H7 (cell line): ENCODE results near the gene NEMP1. TPM values are rescaled to one million over a fixed set of nuclear protein-coding genes. Genes with fewer than 3 reads are reported as not detected.
A peak's percentile ranks its signal among the peaks of the same experiment; 100 is the strongest.

Experiments used
- DNase-seq: peaks from one replicate; pipeline ENCODE4 v3.0.0; 2012
- H3K27me3 ChIP-seq: 2 replicates; pipeline ENCODE4 v1.6.0; 2011; ENCODE audit warnings: mild to moderate bottlenecking, low read length; ENCODE audit not compliant: control insufficient read depth, insufficient read depth
- H3K36me3 ChIP-seq: replicated peaks from 2 replicates; pipeline ENCODE4 v1.5.1; 2011; ENCODE audit warnings: low read length; ENCODE audit not compliant: control insufficient read depth, insufficient read depth
- H3K4me3 ChIP-seq: 2 replicates; pipeline ENCODE4 v1.5.1; 2011; ENCODE audit warnings: low read depth, mild to moderate bottlenecking, control low read depth, low read length, moderate library complexity; ENCODE audit not compliant: insufficient read depth
- total RNA-seq: library from RNA; depleted of rRNA; stranded (reverse); fragments of >200 nt; shearing (Covaris generic); gene quantifications from 2 replicates; pipeline ENCODE4 v1.2.3, GENCODE V29; 2014

NEMP1 gene
- total RNA-seq, 1 experiment from 2014 or later, result 22.6 TPM

DNA sequence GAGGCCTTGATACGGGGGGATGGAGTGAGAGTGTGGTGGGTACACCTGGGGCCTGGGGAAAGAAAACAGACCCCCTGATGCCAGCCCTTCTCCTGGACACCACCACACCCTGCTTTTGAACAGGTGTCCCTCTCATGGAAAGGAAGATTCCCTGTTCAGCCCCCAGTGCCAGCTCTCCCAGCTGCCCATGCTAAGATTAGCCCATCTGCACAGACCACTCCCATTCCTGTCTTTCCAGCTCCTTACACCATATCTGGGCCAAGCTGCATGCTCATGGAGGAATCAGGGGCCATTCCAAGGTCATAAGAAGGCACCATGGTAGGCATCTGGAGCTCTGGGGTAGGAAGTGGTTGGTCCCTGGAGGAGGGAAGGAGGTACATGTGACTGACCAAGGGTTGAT, 20.0 kb upstream of the NEMP1 start:
- no peaks in the 10 kb centered on the region for H3K27me3 ChIP-seq
- H3K36me3 ChIP-seq, result peaks cover 16% of the 10 kb centered on the region
- no peak overlapping the region for H3K4me3 ChIP-seq
- no peak for DNase-seq

GRCh38 chr12:57097554-57097835, 18.9 kb upstream of the NEMP1 start:
- no peak overlapping the region for H3K4me3 ChIP-seq
- DNase-seq, result no peak
- no peaks in the 10 kb centered on the region for H3K27me3 ChIP-seq
- H3K36me3 ChIP-seq, result peaks cover 16% of the 10 kb centered on the region

GRCh38 chr12:57096748-57097553, 18.4 kb upstream of the NEMP1 start:
- Histone ChIP-seq H3K27me3 (no peaks in the 10 kb centered on the region), H3K36me3 (peaks cover 20% of the 10 kb centered on the region), H3K4me3 (no peak overlapping the region)
- DNase-seq, result peak; percentile 24

- H3K27me3 ChIP-seq, result no peaks in the 10 kb centered on the region
- peaks cover 20% of the 10 kb centered on the region for H3K36me3 ChIP-seq
- no peak overlapping the region for H3K4me3 ChIP-seq
- peak; percentile 46 for DNase-seq
Observed at GRCh38 chr12:57096099-57096572, 17.5 kb upstream of the NEMP1 start.

DNA sequence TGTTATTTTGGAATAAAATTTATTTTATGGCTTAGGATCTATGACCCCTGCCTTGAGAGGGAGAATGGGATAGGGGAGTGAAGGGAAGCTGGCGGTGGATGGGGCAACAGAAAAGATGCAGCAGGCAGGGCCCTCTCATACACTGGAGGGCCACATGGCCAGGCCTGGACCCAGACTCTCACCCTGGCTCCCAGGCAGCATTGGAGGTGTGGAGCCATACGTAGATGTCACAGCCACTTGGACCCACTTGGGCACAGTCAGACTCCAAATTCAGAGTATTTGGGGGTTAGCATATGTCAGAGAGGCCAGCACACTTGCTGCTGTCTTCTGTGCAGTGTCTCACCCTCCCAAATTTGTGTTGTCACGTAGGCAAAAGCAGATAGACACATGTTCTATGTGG, 16.8 kb upstream of the NEMP1 start:
- peaks cover 21% of the 10 kb centered on the region for H3K36me3 ChIP-seq
- DNase-seq, result peak; percentile 28
- H3K27me3 ChIP-seq, result no peaks in the 10 kb centered on the region
- H3K4me3 ChIP-seq, result no peak overlapping the region

DNA sequence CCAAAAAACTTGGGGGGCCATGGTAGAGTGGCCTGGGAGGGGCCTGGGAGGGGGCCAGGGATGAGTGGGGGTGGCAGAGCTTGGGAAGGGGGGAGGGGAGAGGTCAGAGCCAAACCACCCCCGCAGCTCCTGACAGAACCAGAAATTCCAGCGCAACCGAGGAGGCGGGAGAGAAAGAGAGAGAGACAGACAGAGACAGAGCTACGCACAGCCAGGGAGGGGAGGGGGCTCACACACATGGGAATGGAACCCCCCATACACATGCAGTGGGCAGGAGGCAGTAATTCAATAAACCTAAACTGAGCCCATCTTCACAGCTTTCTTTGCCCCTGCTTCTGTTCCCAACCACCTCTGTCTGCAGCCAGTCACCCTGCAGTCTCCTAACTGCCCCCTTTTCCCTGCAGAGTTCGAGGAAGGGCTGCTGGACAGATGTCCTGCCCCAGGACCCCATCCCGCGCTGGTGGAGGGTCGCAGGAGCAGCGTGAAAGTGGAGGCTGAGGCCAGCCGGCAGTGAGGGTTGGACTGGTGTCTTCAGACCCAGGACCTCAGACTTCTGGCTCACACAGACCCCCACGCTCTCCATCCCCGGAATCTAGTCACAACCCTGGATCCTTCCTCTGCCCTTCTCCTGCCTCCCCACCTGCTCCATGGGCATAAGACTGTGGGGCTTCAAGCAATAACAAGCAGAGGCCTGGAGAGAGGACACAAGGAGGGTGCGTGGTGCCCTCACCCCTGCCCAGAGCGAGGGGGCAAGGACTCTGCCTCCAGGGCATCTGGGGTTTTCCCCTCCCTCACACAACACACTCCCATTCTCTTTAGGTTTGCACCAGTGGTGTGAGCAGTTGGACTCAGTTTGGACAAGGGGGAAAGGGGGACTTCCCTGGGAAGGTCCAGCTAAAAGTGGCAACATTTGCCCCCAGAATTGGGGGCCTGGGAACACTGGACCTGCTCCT, 15.9 kb upstream of the NEMP1 start:
- DNase-seq, result peak; percentile 37
- Histone ChIP-seq H3K36me3 (peaks cover 19% of the 10 kb centered on the region), H3K4me3 (no peak overlapping the region), H3K27me3 (peaks cover 3% of the 10 kb centered on the region; the same call in 1 of the 2 replicates)

GRCh38 chr12:57093415-57094207, 15.0 kb upstream of the NEMP1 start:
- H3K36me3 ChIP-seq, result peaks cover 15% of the 10 kb centered on the region

DNA sequence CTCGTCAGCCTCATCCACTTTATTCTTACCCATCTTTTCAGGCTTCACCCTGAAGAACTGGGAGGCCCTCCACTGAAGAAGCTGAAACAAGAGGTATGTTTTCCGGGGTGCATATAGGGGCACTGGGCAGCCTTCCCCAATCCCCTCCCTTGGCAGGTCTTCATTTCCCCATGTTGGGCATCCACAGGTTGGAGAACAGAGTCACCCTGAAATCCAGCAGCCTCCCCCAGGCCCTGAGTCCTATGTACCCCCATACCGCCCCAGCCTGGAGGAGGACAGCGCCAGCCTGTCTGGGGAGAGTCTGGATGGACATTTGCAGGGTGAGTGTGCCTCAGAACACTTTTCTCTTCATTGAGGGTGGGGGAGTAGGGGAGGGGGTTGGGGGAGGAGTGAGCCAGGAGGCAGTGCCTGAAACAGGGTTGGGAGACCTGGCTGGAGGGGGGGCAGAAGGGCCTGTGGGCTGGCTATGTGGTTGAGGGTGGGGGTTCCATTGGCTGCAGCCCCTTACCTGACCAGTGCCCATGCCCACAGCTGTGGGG, 14.4 kb upstream of the NEMP1 start:
- H3K27me3 ChIP-seq, result peaks cover 4% of the 10 kb centered on the region; the same call in 1 of the 2 replicates
- DNase-seq, result no peak
- H3K4me3 ChIP-seq, result no peak overlapping the region
- H3K36me3 ChIP-seq, result peaks cover 15% of the 10 kb centered on the region

More at GRCh38 chr12:57093415-57094207, 15.0 kb upstream of the NEMP1 start:
- H3K27me3 ChIP-seq, result peaks cover 4% of the 10 kb centered on the region; the same call in 1 of the 2 replicates
- no peak overlapping the region for H3K4me3 ChIP-seq
- peak; percentile 93 for DNase-seq

DNA sequence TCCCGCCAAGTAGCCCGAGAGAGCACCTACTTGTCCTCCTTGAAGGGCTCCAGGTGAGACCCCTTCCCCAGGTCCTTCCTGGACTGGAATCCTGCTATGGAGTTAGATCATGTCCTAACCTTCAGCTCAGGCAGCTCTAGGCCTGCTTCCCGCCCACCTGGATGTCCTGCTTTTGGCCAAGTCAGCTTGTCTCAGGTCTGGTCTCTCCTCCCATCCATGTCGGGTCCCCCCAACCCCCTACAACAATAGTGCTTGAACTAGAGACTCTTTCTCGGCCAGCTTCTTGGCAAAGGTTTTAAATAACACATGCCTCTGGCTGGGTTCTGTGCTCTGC, 13.9 kb upstream of the NEMP1 start:
- no peak overlapping the region for H3K4me3 ChIP-seq
- peaks cover 15% of the 10 kb centered on the region for H3K36me3 ChIP-seq
- H3K27me3 ChIP-seq, result peaks cover 4% of the 10 kb centered on the region; the same call in 1 of the 2 replicates
- DNase-seq, result no peak

- Histone ChIP-seq H3K27me3 (peaks cover 4% of the 10 kb centered on the region; the same call in 1 of the 2 replicates), H3K36me3 (peaks cover 15% of the 10 kb centered on the region), H3K4me3 (no peak overlapping the region)
- DNase-seq, result peak; percentile 24
Observed at GRCh38 chr12:57091638-57092528, 13.3 kb upstream of the NEMP1 start.

DNA sequence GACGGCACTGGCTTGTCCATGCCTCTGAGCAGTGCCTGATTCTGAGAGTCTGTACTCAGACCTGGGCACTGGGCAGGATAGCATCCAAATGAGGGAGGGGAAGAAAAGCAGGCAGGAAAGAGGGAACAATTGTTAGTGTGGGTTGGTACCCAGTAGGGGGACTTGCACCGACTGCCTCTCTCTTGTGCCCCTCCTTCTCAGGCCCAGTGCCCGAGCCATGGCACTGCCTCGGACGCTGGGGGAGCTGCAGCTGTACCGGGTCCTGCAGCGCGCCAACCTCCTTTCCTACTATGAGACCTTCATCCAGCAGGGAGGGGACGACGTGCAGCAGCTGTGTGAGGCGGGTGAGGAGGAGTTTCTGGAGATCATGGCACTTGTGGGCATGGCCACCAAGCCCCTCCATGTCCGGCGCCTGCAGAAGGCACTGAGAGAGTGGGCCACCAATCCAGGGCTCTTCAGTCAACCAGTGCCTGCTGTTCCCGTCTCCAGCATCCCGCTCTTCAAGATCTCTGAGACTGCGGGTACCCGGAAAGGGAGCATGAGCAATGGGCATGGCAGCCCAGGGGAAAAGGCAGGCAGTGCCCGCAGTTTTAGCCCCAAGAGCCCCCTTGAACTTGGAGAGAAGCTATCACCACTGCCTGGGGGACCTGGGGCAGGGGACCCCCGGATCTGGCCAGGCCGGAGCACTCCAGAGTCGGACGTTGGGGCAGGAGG, 12.5 kb upstream of the NEMP1 start:
- H3K36me3 ChIP-seq, result peaks cover 11% of the 10 kb centered on the region
- no peak overlapping the region for H3K4me3 ChIP-seq
- DNase-seq, result peak; percentile 35
- H3K27me3 ChIP-seq, result peaks cover 4% of the 10 kb centered on the region; the same call in 1 of the 2 replicates

GRCh38 chr12:57090490-57090889, 11.9 kb upstream of the NEMP1 start:
- H3K4me3 ChIP-seq, result no peak overlapping the region
- peaks cover 9% of the 10 kb centered on the region for H3K36me3 ChIP-seq
- peaks cover 4% of the 10 kb centered on the region; the same call in 1 of the 2 replicates for H3K27me3 ChIP-seq
- peak; percentile 30 for DNase-seq
